Esophagus squamous epithelium (tissue), 4 donors: ENCODE results near the gene RGS3.

Experiments used
- CTCF ChIP-seq, 6 experiments: fragments of 450-650 bp in 4 of 6; fragments of 200-600 bp in 2 of 6; sonication (generic) in 2 of 6; IDR thresholded peaks; one replicate each; pipeline ENCODE4 v1.5.1; 2016 to 2019; ENCODE audit warnings: antibody characterized with exemption in 6 of 6, mild to moderate bottlenecking in 4 of 6, moderate library complexity in 4 of 6
- POLR2A ChIP-seq, 4 donors: fragments of 450-650 bp; IDR thresholded peaks; one replicate each; pipeline ENCODE4 v1.6.1; 2017; ENCODE audit warnings: antibody characterized with exemption in 4 of 4, mild to moderate bottlenecking in 4 of 4, moderate library complexity in 3 of 4

GRCh38 chr9:113533335-113534225 is 70.1 kb downstream of the RGS3 start:
- TF ChIP-seq CTCF (IDR thresholded peaks at IDR 0.05) (no peak), POLR2A (IDR thresholded peaks at IDR 0.05) (no peak)
